GM12878 (cell line): ENCODE measurements around the gene GPR176. TPM values are rescaled to one million over a fixed set of nuclear protein-coding genes. Genes with fewer than 3 reads are reported as not detected.

ENCODE experiments used
- ATAC-seq: fragments of 200-7000 bp; cut with Tn5 transposase; 3 replicates; pipeline ENCODE4 v1.9.1; 2020; ENCODE audit warnings: mild to moderate bottlenecking, moderate library complexity
- BruUV-seq: library from RNA; stranded (reverse); fragments of 400-500 nt; replicated peaks from 2 replicates; lab custom pipeline; 2021; lab: Mats Ljungman, UMichigan
- CTCF ChIA-PET: fragments of 300-600 bp; sonication (Branson Sonifier 250); formaldehyde crosslinking; extraction: SDS; loops from one replicate; lab custom pipeline; 2021; ENCODE audit warnings: inconsistent platforms; lab: Yijun Ruan, JAX
- POLR2A ChIA-PET: fragments of 350-600 bp; formaldehyde crosslinking; extraction: SDS; loops from one replicate; lab custom pipeline; 2021; ENCODE audit warnings: inconsistent platforms; lab: Charles Lee
- RAD21 ChIA-PET: fragments of 300-600 bp; sonication (Branson Sonifier 250); formaldehyde crosslinking; loops from one replicate; lab custom pipeline; 2023; ENCODE audit warnings: antibody characterized with exemption; ENCODE audit not compliant: unreplicated experiment; lab: Charles Lee
- SMC1A ChIA-PET: fragments of 300-600 bp; sonication (Branson Sonifier 250); formaldehyde crosslinking; loops from one replicate; lab custom pipeline; 2023; ENCODE audit not compliant: unreplicated experiment, uncharacterized antibody; lab: Charles Lee
- DNase-seq: peaks from one replicate; pipeline ENCODE4 v3.0.0-alpha.2; 2011; ENCODE audit warnings: low read depth, low spot score
- FAIRE-seq: peaks from 3 replicates; lab custom pipeline; 2011; peaks lifted over from hg19 to GRCh38; lab: Jason Lieb, UNC
- H2AFZ ChIP-seq: 2 replicates; pipeline ENCODE4 v1.6.0; 2011; ENCODE audit warnings: low read depth, low read length, control low read depth; ENCODE audit not compliant: control insufficient read depth
- H3K27ac ChIP-seq: 2 replicates; pipeline ENCODE4 v1.5.1; 2011; ENCODE audit warnings: control low read depth; ENCODE audit not compliant: control insufficient read depth, insufficient read depth
- H3K27me3 ChIP-seq, 2 experiments: replicated peaks in 1 of 2; 2 replicates each; pipeline versions ENCODE4 v1.6.0 to v1.6.1; 2011; ENCODE audit warnings: low read length in 1 of 2; ENCODE audit not compliant: control insufficient read depth in 2 of 2, insufficient read depth in 2 of 2
- H3K36me3 ChIP-seq, 2 experiments: 2 replicates each; pipeline ENCODE4 v1.5.1; 2011; ENCODE audit warnings: low read length in 1 of 2; ENCODE audit not compliant: control insufficient read depth in 2 of 2, insufficient read depth in 2 of 2
- H3K4me1 ChIP-seq: 2 replicates; pipeline ENCODE4 v1.6.1; 2011; ENCODE audit warnings: mild to moderate bottlenecking, low read length, moderate library complexity, mixed read lengths; ENCODE audit not compliant: control insufficient read depth, insufficient read depth
- H3K4me2 ChIP-seq: 2 replicates; pipeline ENCODE4 v1.6.0; 2011; ENCODE audit warnings: control low read depth; ENCODE audit not compliant: control insufficient read depth, insufficient read depth
- H3K4me3 ChIP-seq: fragments of 200-600 bp; sonication (generic); 2 replicates; pipeline ENCODE4 v1.5.1; 2016
- H3K79me2 ChIP-seq: 2 replicates; pipeline ENCODE4 v1.6.0; 2011; ENCODE audit warnings: low read length; ENCODE audit not compliant: control insufficient read depth, insufficient read depth
- H3K9ac ChIP-seq: 2 replicates; pipeline ENCODE4 v1.8.0; 2011; ENCODE audit warnings: low read length, control low read depth, mixed read lengths; ENCODE audit not compliant: control insufficient read depth, insufficient read depth
- H3K9me3 ChIP-seq: replicated peaks from 3 replicates; pipeline ENCODE4 v1.5.1; 2011; ENCODE audit warnings: mild to moderate bottlenecking, low read length; ENCODE audit not compliant: control insufficient read depth, insufficient read depth
- H4K20me1 ChIP-seq: 2 replicates; pipeline ENCODE4 v1.6.0; 2011; ENCODE audit not compliant: control insufficient read depth, insufficient read depth
- BCL3 ChIP-seq: IDR thresholded peaks from 2 replicates; pipeline ENCODE4 v1.6.1; 2011; ENCODE audit warnings: borderline replicate concordance, low read depth, mild to moderate bottlenecking, moderate library complexity, low read length; ENCODE audit not compliant: insufficient read depth, poor library complexity, severe bottlenecking
- EZH2 ChIP-seq: IDR thresholded peaks from 2 replicates; pipeline ENCODE4 v1.6.1; 2012; ENCODE audit warnings: low read depth, mild to moderate bottlenecking, control low read depth, inconsistent platforms, low read length, borderline replicate concordance; ENCODE audit not compliant: control insufficient read depth
- LARP7 ChIP-seq: fragments of 450-650 bp; IDR thresholded peaks from 2 replicates; pipeline ENCODE4 v1.6.1; 2017; ENCODE audit warnings: mild to moderate bottlenecking
- SMARCA5 ChIP-seq: fragments of 450-650 bp; IDR thresholded peaks from 2 replicates; pipeline ENCODE4 v1.6.1; 2017; ENCODE audit warnings: mild to moderate bottlenecking
- ZBTB33 ChIP-seq: fragments of 450-650 bp; IDR thresholded peaks from 2 replicates; pipeline ENCODE4 v1.6.1; 2017; ENCODE audit warnings: mild to moderate bottlenecking
- ZNF274 ChIP-seq: IDR thresholded peaks from one replicate; pipeline ENCODE4 v1.8.0; 2011; ENCODE audit not compliant: insufficient read length, insufficient read depth
- ZNF592 ChIP-seq: fragments of 450-650 bp; IDR thresholded peaks from 2 replicates; pipeline ENCODE4 v1.6.1; 2017; ENCODE audit warnings: mild to moderate bottlenecking, moderate library complexity
- WGBS: methylation state at CpG from one replicate; pipeline ENCODE4 v1.1.6; 2016; ENCODE audit warnings: low lambda C conversion rate; ENCODE audit not compliant: insufficient replicate concordance, insufficient coverage; ENCODE audit errors: missing lambda C conversion rate; 5-methylcytosine and 5-hydroxymethylcytosine counted together
- in situ Hi-C: fragments of 300-500 bp; cut with MboI; formaldehyde crosslinking; loops from 9 replicates; pipeline ENCODE4 v1.14.3; 2018; ENCODE audit warnings: mixed read lengths
- intact Hi-C: fragments of 100-400 bp; cut with micrococcal nuclease; formaldehyde crosslinking; loops from one replicate; pipeline ENCODE4 v1.14.2; 2022; ENCODE audit not compliant: unreplicated experiment
- polyA plus RNA-seq, 11 experiments: library from polyadenylated mRNA; depleted of rRNA in 4 of 11; unstranded in 6 of 11; stranded (reverse) in 5 of 11; fragments of >200 nt; fragmentation: Nextera tagmentation in 4 of 11; fragmentation: Illumina TruSeq in 1 of 11; extraction: Ambion mirVana in 4 of 11; extraction: Trizol in 1 of 11; gene quantifications; 1 replicate in 1 of 11; 2 replicates in 10 of 11; pipeline versions ENCODE4 v1.2.1 to v1.2.3, GENCODE V29; 2011 to 2016; ENCODE audit warnings: inconsistent platforms in 2 of 11, missing spikeins in 2 of 11, low read depth in 1 of 11
- total RNA-seq, 4 experiments: library from RNA; depleted of rRNA in 3 of 4; stranded (reverse); fragments of >200 nt in 3 of 4; fragmentation: Illumina TruSeq in 1 of 4; extraction: Trizol in 1 of 4; gene quantifications; 2 replicates each; pipeline versions ENCODE4 v1.2.1 to v1.2.3, GENCODE V29; 2013 to 2021

GPR176 gene
- total and polyA plus RNA-seq, 10 of the 15 experiments (the other 5 are each of a cell fraction or from before 2014, with no cell fraction given): 0.02 to 0.33 (median 0.16) TPM; not detected in 4

- TF ChIP-seq ZNF592: peak; percentile 90
- peak; percentile 74 for TF ChIP-seq SMARCA5
- TF ChIP-seq LARP7: no peak
These were observed 19.7 kb upstream of the GPR176 start (continued) for GRCh38 chr15:39939487-39940452.

GRCh38 chr15:39937696-39938095, 17.6 kb upstream of the GPR176 start:
- ChIA-PET POLR2A (no interaction called here), SMC1A (interaction anchor here (0.9 to 5.7 kb wide), 4 partner anchors 14 to 170 kb away, joined by 3 to 65 read pairs (median 4); partner anchors contain the start of gene GPR176), CTCF (interaction anchor here (0.7 to 1.8 kb wide), 6 partner anchors 50 to 1326 kb away, joined by 3 to 10 read pairs (median 3); no protein-coding TSS in a partner anchor), RAD21 (no interaction called here)
- H3K4me2 ChIP-seq: peak overlapping the region; percentile 19; the same call in 1 of the 2 replicates
- H3K27me3 ChIP-seq: no peaks in the 10 kb centered on the region
- peaks cover 12% of the 10 kb centered on the region for H3K4me1 ChIP-seq
- whole genome bisulfite sequencing: 88% methylated on average over 5 of the region's 5 CpGs
- H3K4me3 ChIP-seq: no peak overlapping the region
- no peak overlapping the region for H3K9ac ChIP-seq
- intact Hi-C loops (loop anchor here (10.0 kb wide), 1 partner anchor 167 kb away; the partner anchor contains the start of gene BMF), in situ Hi-C loops (loop anchor here (10.0 kb wide), 1 partner anchor 167 kb away; the partner anchor contains the start of gene BMF)
- DNase-seq (no peak), FAIRE-seq (no peak), ATAC-seq (no peak)
- no peaks in the 10 kb centered on the region for H4K20me1 ChIP-seq
- H3K36me3 ChIP-seq: peaks cover 0 to 8% of the 10 kb centered on the region in 2 experiments; a peak in 2 of 4 replicates
- no peaks in the 10 kb centered on the region for H3K9me3 ChIP-seq
- H3K79me2 ChIP-seq: peaks cover 25% of the 10 kb centered on the region
- BruUV-seq: no TSS peak
- H2AFZ ChIP-seq: no peak overlapping the region
- TF ChIP-seq EZH2 (no peak), ZNF274 (no peak), BCL3 (no peak), ZBTB33 (no peak)
- no peak overlapping the region for H3K27ac ChIP-seq
